HG02623 (cell line): ENCODE data around the gene SMIM38.
"Not testable (repeated sequence)": the region's sequence is repeated elsewhere in the genome, so short reads cannot be mapped to it uniquely, and the experiment has no call there.

Source experiments
- ATAC-seq: cut with Tn5 transposase; IDR thresholded peaks from one replicate; pipeline ENCODE4 v1.9.1; 2021; ENCODE audit warnings: moderate library complexity; ENCODE audit not compliant: unreplicated experiment

Gene SMIM38

GRCh38 chr11:69137151-69137844 lies 18.4 kb upstream of the SMIM38 start:
- no peak for ATAC-seq

- ATAC-seq = no peak
Measured at GRCh38 chr11:69138265-69138664, 17.5 kb upstream of the SMIM38 start.

- not testable (repeated sequence) for ATAC-seq
Measured at GRCh38 chr11:69140161-69140560, 15.6 kb upstream of the SMIM38 start.

GRCh38 chr11:69140635-69141034 lies 15.1 kb upstream of the SMIM38 start:
- no peak for ATAC-seq

- no peak for ATAC-seq
Measured at GRCh38 chr11:69141742-69142141, 14.0 kb upstream of the SMIM38 start.

- no peak for ATAC-seq
Measured at GRCh38 chr11:69142895-69143294, 12.8 kb upstream of the SMIM38 start.

GRCh38 chr11:69144316-69145049 lies 11.3 kb upstream of the SMIM38 start:
- ATAC-seq = no peak

- no peak for ATAC-seq
Measured at GRCh38 chr11:69145050-69145380, 10.7 kb upstream of the SMIM38 start.

GRCh38 chr11:69148377-69148762 lies 7.4 kb upstream of the SMIM38 start:
- no peak for ATAC-seq

GRCh38 chr11:69148806-69149205 lies 6.9 kb upstream of the SMIM38 start:
- ATAC-seq = no peak

- not testable (repeated sequence) for ATAC-seq
Measured at GRCh38 chr11:69149338-69150045, 6.2 kb upstream of the SMIM38 start.

GRCh38 chr11:69150175-69150574 lies 5.6 kb upstream of the SMIM38 start:
- ATAC-seq = no peak

- ATAC-seq = no peak
Measured at GRCh38 chr11:69151836-69152235, 3.9 kb upstream of the SMIM38 start.

- ATAC-seq = no peak
Measured at GRCh38 chr11:69152733-69153421, 2.9 kb upstream of the SMIM38 start.

GRCh38 chr11:69153661-69154060 lies 2.1 kb upstream of the SMIM38 start:
- ATAC-seq = no peak

GRCh38 chr11:69154211-69154913 lies 1.4 kb upstream of the SMIM38 start:
- ATAC-seq = no peak

- no peak for ATAC-seq
Measured at GRCh38 chr11:69154938-69155301, 815 bp upstream of the SMIM38 start.

GRCh38 chr11:69156235-69156639 lies 502 bp downstream of the SMIM38 start:
- ATAC-seq = no peak

GRCh38 chr11:69156673-69157155 lies 979 bp downstream of the SMIM38 start:
- ATAC-seq = no peak

GRCh38 chr11:69157156-69157821 lies 1.6 kb downstream of the SMIM38 start:
- no peak for ATAC-seq
